Breast epithelium (tissue), 3 donors: ENCODE measurements around the gene SULT2B1.

Experiments used
- POLR2A ChIP-seq: fragments of 450-650 bp; IDR thresholded peaks from one replicate; pipeline ENCODE4 v1.6.1; 2016; ENCODE audit warnings: antibody characterized with exemption, mild to moderate bottlenecking, moderate library complexity
- POLR2AphosphoS5 ChIP-seq, 3 donors: sonication (generic); formaldehyde crosslinking; IDR thresholded peaks; one replicate each; pipeline ENCODE4 v1.6.1; 2017; ENCODE audit warnings: antibody characterized with exemption in 3 of 3
- TF ChIP-seq, protein P1 (sequence below), 3 donors: fragments of 450-650 bp; IDR thresholded peaks; one replicate each; pipeline ENCODE4 v1.5.1; 2016 to 2017; ENCODE audit warnings: antibody characterized with exemption in 3 of 3, mild to moderate bottlenecking in 3 of 3, moderate library complexity in 3 of 3

GRCh38 chr19:48632692-48633147, 80.7 kb downstream of the SULT2B1 start:
- TF ChIP-seq, protein P1, sequence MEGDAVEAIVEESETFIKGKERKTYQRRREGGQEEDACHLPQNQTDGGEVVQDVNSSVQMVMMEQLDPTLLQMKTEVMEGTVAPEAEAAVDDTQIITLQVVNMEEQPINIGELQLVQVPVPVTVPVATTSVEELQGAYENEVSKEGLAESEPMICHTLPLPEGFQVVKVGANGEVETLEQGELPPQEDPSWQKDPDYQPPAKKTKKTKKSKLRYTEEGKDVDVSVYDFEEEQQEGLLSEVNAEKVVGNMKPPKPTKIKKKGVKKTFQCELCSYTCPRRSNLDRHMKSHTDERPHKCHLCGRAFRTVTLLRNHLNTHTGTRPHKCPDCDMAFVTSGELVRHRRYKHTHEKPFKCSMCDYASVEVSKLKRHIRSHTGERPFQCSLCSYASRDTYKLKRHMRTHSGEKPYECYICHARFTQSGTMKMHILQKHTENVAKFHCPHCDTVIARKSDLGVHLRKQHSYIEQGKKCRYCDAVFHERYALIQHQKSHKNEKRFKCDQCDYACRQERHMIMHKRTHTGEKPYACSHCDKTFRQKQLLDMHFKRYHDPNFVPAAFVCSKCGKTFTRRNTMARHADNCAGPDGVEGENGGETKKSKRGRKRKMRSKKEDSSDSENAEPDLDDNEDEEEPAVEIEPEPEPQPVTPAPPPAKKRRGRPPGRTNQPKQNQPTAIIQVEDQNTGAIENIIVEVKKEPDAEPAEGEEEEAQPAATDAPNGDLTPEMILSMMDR (IDR thresholded peaks at IDR 0.05), result no peak
- TF ChIP-seq POLR2AphosphoS5 (IDR thresholded peaks at IDR 0.05) (no peak), POLR2A (no peak)
